Measurements from ENCODE around the gene THSD7A.

DNA sequence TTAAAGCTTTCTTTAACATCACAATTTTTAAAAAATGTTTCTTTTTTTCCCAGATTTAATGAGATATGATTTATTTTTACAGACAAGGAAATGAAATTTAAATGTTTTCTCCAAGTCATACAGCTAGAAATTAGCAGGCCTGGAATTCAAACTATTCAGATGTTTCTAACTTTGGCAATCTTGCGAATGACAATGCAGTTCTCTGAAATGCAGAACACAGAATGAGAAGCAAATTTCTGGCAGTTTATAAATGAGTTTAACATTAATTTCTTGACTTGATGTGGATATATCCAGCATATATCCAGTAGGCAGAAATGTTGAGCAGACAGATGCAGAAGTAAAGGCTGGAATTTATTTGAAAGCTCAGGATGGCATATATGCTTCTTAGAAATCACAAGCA lies 227.5 kb downstream of the THSD7A start:
- TF ChIP-seq, protein P1, sequence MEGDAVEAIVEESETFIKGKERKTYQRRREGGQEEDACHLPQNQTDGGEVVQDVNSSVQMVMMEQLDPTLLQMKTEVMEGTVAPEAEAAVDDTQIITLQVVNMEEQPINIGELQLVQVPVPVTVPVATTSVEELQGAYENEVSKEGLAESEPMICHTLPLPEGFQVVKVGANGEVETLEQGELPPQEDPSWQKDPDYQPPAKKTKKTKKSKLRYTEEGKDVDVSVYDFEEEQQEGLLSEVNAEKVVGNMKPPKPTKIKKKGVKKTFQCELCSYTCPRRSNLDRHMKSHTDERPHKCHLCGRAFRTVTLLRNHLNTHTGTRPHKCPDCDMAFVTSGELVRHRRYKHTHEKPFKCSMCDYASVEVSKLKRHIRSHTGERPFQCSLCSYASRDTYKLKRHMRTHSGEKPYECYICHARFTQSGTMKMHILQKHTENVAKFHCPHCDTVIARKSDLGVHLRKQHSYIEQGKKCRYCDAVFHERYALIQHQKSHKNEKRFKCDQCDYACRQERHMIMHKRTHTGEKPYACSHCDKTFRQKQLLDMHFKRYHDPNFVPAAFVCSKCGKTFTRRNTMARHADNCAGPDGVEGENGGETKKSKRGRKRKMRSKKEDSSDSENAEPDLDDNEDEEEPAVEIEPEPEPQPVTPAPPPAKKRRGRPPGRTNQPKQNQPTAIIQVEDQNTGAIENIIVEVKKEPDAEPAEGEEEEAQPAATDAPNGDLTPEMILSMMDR (IDR thresholded peaks at IDR 0.05): no peak
- no peak for TF ChIP-seq POLR2A (IDR thresholded peaks at IDR 0.05)
